ENCODE measurements around the gene MSANTD4. TPM values are rescaled to one million over a fixed set of nuclear protein-coding genes. Genes with fewer than 3 reads are reported as not detected.

Gene MSANTD4
- total and polyA plus RNA-seq, 2 donors, result 7.9 to 15.8 TPM

Other genes starting within 250 kb of the MSANTD4 start
- 5.3 TPM for gene KBTBD3, start 55.1 kb upstream of the MSANTD4 start, total RNA-seq
- gene KBTBD3, start 55.1 kb upstream of the MSANTD4 start, polyA plus RNA-seq, result 7.6 TPM
- gene AASDHPPT, start 55.4 kb upstream of the MSANTD4 start, total RNA-seq, result 39.8 TPM
- gene AASDHPPT, start 55.4 kb upstream of the MSANTD4 start, polyA plus RNA-seq, result 28.4 TPM

Measured in thymus (tissue), 2 donors.